NOMO-1 treated with dmso at 0.1 percent for 144 hours (cell line): ENCODE results near the gene ISCA1.

Experiments used
- DNase-seq: peaks from one replicate; lab custom pipeline; 2025; ENCODE audit not compliant: unreplicated experiment; lab: John Stamatoyannopoulos, UW

The ISCA1 gene

GRCh38 chr9:86238861-86239770, 43.2 kb downstream of the ISCA1 start:
- no peak for DNase-seq

DNA sequence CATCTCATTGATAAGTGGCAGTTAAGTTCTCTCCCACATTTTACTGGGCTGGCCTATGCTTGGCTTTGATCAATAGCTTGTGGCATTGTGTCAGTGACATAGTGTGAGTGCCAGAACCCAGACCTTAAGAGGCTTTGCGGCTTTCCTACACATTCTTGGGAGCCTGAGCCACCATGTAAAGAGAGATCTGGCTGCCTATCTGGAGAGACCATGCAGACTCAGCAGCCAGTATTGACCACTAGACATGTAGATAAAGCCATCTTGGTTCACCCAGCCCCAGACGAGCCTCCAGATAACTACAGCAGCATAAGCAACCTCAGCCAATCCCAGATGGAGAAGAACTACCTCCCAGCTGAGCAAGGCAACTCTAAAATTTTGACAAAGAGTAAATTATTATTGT, 51.5 kb downstream of the ISCA1 start:
- DNase-seq: no peak

DNA sequence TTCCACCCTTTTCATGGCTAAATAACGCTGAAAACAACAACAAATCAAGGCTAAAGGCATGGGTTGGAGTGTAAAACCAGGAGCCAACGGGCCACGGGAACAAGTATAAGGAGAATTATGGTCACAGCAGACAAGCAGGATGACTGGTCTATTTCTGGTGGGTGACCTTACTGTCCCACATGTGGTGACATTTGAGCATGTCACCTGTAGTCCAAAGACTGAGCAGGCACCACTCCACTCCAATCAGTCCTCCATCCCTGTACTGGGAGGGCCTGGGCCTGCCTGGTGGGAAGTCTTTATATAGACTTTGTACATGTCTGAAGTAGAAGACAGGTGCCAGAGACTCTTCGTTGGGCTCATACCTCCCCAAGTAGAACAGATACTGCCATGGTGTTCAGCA, 59.7 kb downstream of the ISCA1 start:
- DNase-seq: no peak

GRCh38 chr9:86219606-86220005, 62.7 kb downstream of the ISCA1 start:
- no peak for DNase-seq

- no peak for DNase-seq
These were observed 65.1 kb downstream of the ISCA1 start for GRCh38 chr9:86217076-86217755.
